Gastrocnemius medialis (tissue), 4 donors: Measurements from ENCODE around the gene CENPX. TPM values are rescaled to one million over a fixed set of nuclear protein-coding genes. Genes with fewer than 3 reads are reported as not detected.

Experiments
- ATAC-seq, 2 donors: fragments of 150-250 bp; one replicate each; pipeline ENCODE4 v1.9.1; 2016
- DNase-seq, 2 donors: peaks; one replicate each; pipeline ENCODE4 v3.0.0-alpha.2; 2019
- H3K27ac ChIP-seq, 4 donors: fragments of 200-600 bp; sonication (generic); 1 replicate in 1 of 4; 2 replicates in 3 of 4; pipeline ENCODE4 v1.5.1; 2016 to 2018; ENCODE audit warnings: mild to moderate bottlenecking in 2 of 4, moderate library complexity in 1 of 4
- H3K27me3 ChIP-seq, 3 donors: fragments of 200-600 bp; sonication (generic) in 2 of 3; 1 replicate in 1 of 3; 2 replicates in 2 of 3; pipeline versions ENCODE4 v1.5.1 to v1.6.0; 2016 to 2019; ENCODE audit warnings: mild to moderate bottlenecking in 1 of 3, moderate library complexity in 1 of 3
- H3K36me3 ChIP-seq, 2 donors: fragments of 200-600 bp; sonication (generic) in 1 of 2; one replicate each; pipeline ENCODE4 v1.5.1; 2017 to 2018
- H3K4me1 ChIP-seq, 2 donors: fragments of 200-600 bp; sonication (generic) in 1 of 2; one replicate each; pipeline ENCODE4 v1.5.1; 2016 to 2017; ENCODE audit warnings: mild to moderate bottlenecking in 2 of 2
- H3K4me3 ChIP-seq, 4 donors: fragments of 200-600 bp; sonication (generic) in 3 of 4; 1 replicate in 1 of 4; 2 replicates in 3 of 4; pipeline ENCODE4 v1.5.1; 2016 to 2019; ENCODE audit warnings: mild to moderate bottlenecking in 2 of 4
- H3K9me3 ChIP-seq, 3 donors: fragments of 200-600 bp; sonication (generic) in 2 of 3; 1 replicate in 1 of 3; 2 replicates in 2 of 3; pipeline ENCODE4 v1.5.1; 2016 to 2019
- CTCF ChIP-seq, 5 experiments: fragments of 450-650 bp in 3 of 5; fragments of 200-600 bp in 2 of 5; sonication (generic) in 2 of 5; IDR thresholded peaks in 4 of 5; conservative IDR thresholded peaks in 1 of 5; 1 replicate in 4 of 5; 2 replicates in 1 of 5; pipeline ENCODE4 v1.5.1; 2016 to 2019; ENCODE audit warnings: antibody characterized with exemption in 5 of 5, mild to moderate bottlenecking in 3 of 5, moderate library complexity in 3 of 5
- POLR2A ChIP-seq, 2 donors: fragments of 450-650 bp; IDR thresholded peaks; one replicate each; pipeline ENCODE4 v1.6.1; 2017; ENCODE audit warnings: antibody characterized with exemption in 2 of 2, mild to moderate bottlenecking in 2 of 2, moderate library complexity in 2 of 2
- in situ Hi-C, 4 donors: fragments of 200-750 bp; cut with MboI; loops; one replicate each; pipeline versions ENCODE4 v1.15.0 to v1.8.0; 2017; ENCODE audit warnings: low sequenced_read_pairs in 4 of 4
- intact Hi-C: fragments of 100-400 bp; cut with DNase I; formaldehyde crosslinking; loops from one replicate; pipeline ENCODE4 v1.15.1; 2023; ENCODE audit warnings: low total_unique reads
- total RNA-seq, 4 donors: library from RNA; depleted of rRNA; stranded (reverse); fragments of >200 nt; gene quantifications; one replicate each; pipeline versions ENCODE4 v1.1.0 to v1.2.3, GENCODE V29; 2016

The CENPX gene
- total RNA-seq, 4 donors from 2014 or later: 41.2 to 62.7 (median 57.0) TPM

GRCh38 chr17:81998212-81998611, 24.5 kb downstream of the CENPX start:
- Histone ChIP-seq H3K27me3 (no peaks in the 10 kb centered on the region), H3K4me1 (peaks cover 26 to 54% of the 10 kb centered on the region in 2 donors), H3K9me3 (no peaks in the 10 kb centered on the region), H3K27ac (no peak overlapping the region), H3K4me3 (no peak overlapping the region), H3K36me3 (peaks cover 0 to 4% of the 10 kb centered on the region in 2 donors)
- no peak for DNase-seq
- in situ Hi-C loops: no loop called here
- no peak for TF ChIP-seq POLR2A (IDR thresholded peaks at IDR 0.05)
- TF ChIP-seq CTCF (IDR thresholded peaks at IDR 0.05 in 4 of 5, conservative IDR thresholded peaks at IDR 0.05 in 1 of 5): no peak
- no peak for ATAC-seq
- intact Hi-C loops: no loop called here

GRCh38 chr17:81996757-81997441, 25.8 kb downstream of the CENPX start:
- in situ Hi-C loops: no loop called here
- Histone ChIP-seq H3K36me3 (peaks cover 0 to 4% of the 10 kb centered on the region in 2 donors), H3K4me3 (no peak overlapping the region), H3K4me1 (peaks cover 23 to 52% of the 10 kb centered on the region in 2 donors), H3K27me3 (no peaks in the 10 kb centered on the region), H3K9me3 (no peaks in the 10 kb centered on the region), H3K27ac (no peak overlapping the region)
- DNase-seq: no peak
- ATAC-seq: no peak
- TF ChIP-seq CTCF (IDR thresholded peaks at IDR 0.05 in 4 of 5, conservative IDR thresholded peaks at IDR 0.05 in 1 of 5): no peak
- TF ChIP-seq POLR2A (IDR thresholded peaks at IDR 0.05): no peak
- intact Hi-C loops: no loop called here

GRCh38 chr17:81996232-81996756, 26.4 kb downstream of the CENPX start:
- no peak overlapping the region for H3K4me3 ChIP-seq
- in situ Hi-C loops: no loop called here
- no peaks in the 10 kb centered on the region for H3K27me3 ChIP-seq
- no peak for DNase-seq
- intact Hi-C loops: no loop called here
- TF ChIP-seq POLR2A (IDR thresholded peaks at IDR 0.05) (no peak), CTCF (IDR thresholded peaks at IDR 0.05 in 4 of 5, conservative IDR thresholded peaks at IDR 0.05 in 1 of 5) (no peak)
- no peak for ATAC-seq
- H3K4me1 ChIP-seq: peaks cover 23 to 51% of the 10 kb centered on the region in 2 donors
- H3K9me3 ChIP-seq: no peaks in the 10 kb centered on the region
- H3K36me3 ChIP-seq: peaks cover 0 to 4% of the 10 kb centered on the region in 2 donors
- H3K27ac ChIP-seq: no peak overlapping the region

- DNase-seq: no peak
Observed at GRCh38 chr17:81995463-81996231, 27.0 kb downstream of the CENPX start.

More at GRCh38 chr17:81995463-81996231, 27.0 kb downstream of the CENPX start:
- Histone ChIP-seq H3K9me3 (no peaks in the 10 kb centered on the region), H3K4me3 (no peak overlapping the region), H3K27me3 (no peaks in the 10 kb centered on the region), H3K36me3 (peaks cover 0 to 4% of the 10 kb centered on the region in 2 donors), H3K4me1 (peaks cover 17 to 51% of the 10 kb centered on the region in 2 donors), H3K27ac (no peak overlapping the region)
- no peak for ATAC-seq
- in situ Hi-C loops: no loop called here
- TF ChIP-seq CTCF (IDR thresholded peaks at IDR 0.05 in 4 of 5, conservative IDR thresholded peaks at IDR 0.05 in 1 of 5) (no peak), POLR2A (IDR thresholded peaks at IDR 0.05) (no peak)
- intact Hi-C loops: no loop called here
